Measurements from ENCODE around the gene SPTB.

Gene SPTB

DNA sequence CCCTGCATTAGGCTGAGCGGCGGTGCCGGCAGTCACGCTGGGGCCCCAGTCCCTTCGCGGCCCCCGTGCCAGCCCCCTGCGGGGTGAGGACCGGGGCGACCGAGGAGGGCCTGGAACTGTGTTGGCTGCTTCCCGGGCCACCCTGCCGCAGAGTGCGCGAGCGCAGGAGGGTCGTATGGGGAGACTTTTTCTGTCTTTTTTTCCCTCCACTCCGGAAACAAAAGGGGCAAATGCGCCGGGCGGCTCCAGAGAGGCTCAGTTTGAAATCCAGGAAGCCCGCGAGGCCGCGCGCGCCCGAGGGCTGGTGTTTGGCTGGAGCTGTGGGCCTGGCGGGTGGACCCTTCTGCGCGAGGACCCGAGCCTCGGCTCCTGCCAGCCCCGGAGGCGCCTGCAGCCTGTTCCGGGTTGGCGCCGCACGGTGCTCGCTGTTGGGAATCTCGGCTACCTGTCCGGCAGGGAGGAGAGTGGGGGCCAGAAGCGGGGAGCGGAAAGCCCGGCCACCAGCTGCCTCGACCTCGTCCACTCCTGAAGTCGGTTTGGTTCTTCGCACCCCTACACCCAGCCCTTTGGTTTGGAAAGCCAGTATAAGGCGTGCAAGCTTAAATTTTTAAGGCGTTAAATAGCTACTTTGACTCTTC lies 174.8 kb downstream of the SPTB start:
- TF ChIP-seq, protein P1, sequence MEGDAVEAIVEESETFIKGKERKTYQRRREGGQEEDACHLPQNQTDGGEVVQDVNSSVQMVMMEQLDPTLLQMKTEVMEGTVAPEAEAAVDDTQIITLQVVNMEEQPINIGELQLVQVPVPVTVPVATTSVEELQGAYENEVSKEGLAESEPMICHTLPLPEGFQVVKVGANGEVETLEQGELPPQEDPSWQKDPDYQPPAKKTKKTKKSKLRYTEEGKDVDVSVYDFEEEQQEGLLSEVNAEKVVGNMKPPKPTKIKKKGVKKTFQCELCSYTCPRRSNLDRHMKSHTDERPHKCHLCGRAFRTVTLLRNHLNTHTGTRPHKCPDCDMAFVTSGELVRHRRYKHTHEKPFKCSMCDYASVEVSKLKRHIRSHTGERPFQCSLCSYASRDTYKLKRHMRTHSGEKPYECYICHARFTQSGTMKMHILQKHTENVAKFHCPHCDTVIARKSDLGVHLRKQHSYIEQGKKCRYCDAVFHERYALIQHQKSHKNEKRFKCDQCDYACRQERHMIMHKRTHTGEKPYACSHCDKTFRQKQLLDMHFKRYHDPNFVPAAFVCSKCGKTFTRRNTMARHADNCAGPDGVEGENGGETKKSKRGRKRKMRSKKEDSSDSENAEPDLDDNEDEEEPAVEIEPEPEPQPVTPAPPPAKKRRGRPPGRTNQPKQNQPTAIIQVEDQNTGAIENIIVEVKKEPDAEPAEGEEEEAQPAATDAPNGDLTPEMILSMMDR (IDR thresholded peaks at IDR 0.05; ENCODE audit: borderline replicate concordance, insufficient read depth, low read depth, low read length): no peak
- H3K4me3 ChIP-seq (ENCODE audit: low read depth, low read length): no peak overlapping the region

DNA sequence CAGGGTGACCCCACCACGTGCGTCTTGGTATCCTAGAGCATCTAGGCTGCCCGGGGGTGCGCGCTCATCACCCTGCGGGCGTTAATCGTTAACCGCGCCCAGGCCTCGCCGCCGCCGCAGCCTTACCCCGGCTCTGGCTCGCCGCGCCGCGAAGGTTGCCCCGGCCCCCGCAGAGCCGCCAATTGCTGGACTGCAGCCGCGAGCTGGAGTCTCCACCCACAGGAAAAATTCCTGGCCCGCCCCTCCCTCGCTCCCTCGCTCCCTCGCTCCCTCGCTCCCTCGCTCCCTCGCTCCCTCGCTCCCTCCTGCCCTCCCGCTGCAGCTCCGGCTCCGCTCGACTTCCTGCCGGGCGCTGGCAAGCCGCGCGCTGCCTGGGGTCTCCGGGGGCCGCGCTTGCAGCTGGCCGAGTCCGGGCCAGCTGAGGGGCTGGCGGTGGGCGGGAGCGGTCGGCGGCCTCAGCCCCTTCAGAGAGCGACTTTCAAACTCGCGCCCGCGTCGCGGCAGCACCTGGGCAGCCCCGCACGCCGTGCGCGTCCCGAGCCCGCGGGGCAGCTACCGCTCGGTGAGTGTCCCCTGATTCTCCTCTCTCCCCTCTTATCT lies 175.5 kb downstream of the SPTB start, which contains the start of gene PLEKHG3:
Gene PLEKHG3 (plus strand): TSS at position 282 of the 600 bp plus-strand sequence. CDS start 23,208 bp downstream, outside the sequence.
- no peak within 1 kb of the TSS for H3K4me3 ChIP-seq (ENCODE audit: low read depth, low read length)

DNA sequence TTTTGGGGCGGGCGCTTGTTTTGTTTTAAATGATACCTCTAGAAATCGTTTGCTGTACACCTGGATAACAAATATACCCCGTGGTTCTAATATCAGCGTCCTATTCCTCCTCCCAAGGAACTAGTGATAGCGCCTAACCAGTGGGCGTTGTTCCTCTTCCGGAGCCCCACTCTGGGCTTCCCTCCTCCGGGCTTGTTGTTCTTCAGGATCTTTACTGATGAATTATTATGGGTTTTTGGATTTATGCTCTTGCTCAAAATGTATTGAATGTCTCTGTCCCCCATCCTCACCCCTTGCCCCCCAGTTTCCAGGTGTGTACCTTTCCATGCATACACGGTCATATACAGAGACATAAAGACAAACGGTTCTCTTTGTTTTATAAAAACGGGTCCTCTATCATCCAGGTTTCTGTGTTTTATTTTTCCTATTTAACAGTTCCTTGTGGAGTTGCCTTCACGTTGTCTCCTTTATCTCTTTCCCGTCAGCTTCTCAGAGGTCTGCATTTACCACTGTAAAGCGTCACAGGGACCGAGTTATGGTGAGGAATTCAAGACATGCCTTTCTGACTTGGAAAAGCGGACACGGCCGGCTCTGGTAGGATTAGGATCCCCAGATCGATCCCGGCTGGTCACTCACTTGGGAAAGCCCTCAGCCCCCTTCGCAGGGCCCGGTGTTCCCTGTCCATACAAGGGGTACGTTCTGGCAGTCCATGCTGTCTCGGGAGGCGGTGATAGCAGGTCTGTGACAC lies 176.1 kb downstream of the SPTB start:
- TF ChIP-seq, protein P1 (IDR thresholded peaks at IDR 0.05; ENCODE audit: borderline replicate concordance, insufficient read depth, low read depth, low read length): no peak
- no peak overlapping the region for H3K4me3 ChIP-seq (ENCODE audit: low read depth, low read length)

More for the DNA sequence above, 175.5 kb downstream of the SPTB start, which contains the start of gene PLEKHG3:
- TF ChIP-seq, protein P1 (IDR thresholded peaks at IDR 0.05; ENCODE audit: borderline replicate concordance, insufficient read depth, low read depth, low read length): no peak

DNA sequence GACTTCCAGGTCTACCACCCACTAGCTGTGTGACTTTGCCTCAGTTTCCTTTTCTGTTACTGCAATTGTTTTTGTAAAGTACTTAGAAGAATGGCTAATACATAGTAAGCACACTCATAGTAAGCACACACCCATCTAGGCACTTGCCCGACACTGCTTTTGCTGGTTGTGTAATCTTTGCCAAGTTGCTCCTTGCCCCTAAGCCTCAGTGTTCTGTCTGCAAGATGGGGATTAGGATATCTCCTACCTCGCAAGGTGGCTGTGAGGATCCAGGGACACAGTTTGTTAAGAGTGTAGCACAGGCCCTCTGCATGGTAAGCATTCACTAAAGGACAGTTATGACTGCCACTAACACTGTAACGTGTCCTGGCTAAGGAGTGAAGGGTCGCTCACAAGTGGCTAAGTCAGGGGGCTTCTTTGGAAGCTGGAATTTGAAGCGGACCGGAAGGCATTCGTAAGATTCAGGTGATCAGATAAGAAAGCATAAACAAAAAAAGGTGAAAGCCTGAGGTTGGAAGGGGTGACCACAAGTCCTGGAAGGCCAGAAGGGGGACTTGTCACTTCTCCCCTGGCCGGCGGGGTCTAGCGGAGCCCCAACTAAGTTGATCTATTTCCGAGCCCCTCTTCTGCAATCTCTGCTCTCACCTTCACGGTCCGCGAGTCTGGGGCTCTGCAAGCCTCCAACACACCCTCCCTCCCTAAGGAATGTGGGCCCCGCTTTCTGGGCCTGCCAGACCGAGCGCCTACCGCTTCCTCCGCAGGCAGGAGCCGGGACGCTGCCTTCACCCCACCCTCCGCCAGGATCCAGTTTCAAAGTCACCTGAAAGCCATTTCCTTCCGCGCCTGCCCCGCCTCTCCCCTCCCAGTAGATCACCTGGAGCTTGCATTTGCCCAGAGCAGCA lies 177.0 kb downstream of the SPTB start:
- no peak overlapping the region for H3K4me3 ChIP-seq (ENCODE audit: low read depth, low read length)
- TF ChIP-seq, protein P1 (IDR thresholded peaks at IDR 0.05; ENCODE audit: borderline replicate concordance, insufficient read depth, low read depth, low read length): no peak

DNA sequence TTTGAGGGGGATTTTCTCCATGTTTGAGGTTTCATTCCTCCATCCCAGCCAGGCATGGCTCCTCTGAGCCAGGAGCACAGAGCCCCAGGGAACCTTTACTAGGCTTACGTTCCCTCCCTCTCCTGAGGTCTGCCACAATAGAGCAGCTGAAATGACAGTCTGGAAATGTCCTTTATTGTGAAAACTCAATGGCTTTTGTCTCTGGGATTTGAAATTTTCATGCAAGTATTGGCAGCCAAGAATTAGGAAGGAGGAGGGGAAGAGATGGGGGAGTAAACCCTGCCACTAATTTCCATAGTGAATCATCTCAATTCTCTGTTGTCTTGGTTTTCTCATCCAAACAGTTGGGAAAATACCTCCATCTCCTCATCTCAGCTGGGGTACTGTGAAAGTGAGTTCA lies 178.0 kb downstream of the SPTB start:
- TF ChIP-seq, protein P1 (IDR thresholded peaks at IDR 0.05; ENCODE audit: borderline replicate concordance, insufficient read depth, low read depth, low read length): no peak
- no peak overlapping the region for H3K4me3 ChIP-seq (ENCODE audit: low read depth, low read length)

DNA sequence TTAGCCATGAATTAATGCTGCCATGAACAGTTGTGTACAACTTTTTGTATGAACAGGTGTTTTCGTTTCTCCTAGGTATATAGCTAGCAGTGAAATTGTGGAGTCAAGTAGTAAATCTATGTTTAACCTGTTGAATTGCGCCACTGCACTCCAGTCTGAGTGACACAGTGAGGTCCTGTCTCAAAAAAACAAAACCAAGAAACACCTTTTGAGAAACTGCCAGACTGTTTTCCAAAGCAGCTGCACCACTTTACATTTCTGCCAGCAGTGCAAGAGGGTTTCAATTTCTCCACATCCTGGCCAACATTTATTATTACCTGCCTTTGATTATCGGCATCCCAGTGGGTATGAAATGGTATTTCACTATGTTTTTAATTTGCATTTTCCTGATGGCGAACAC lies 178.8 kb downstream of the SPTB start:
- TF ChIP-seq, protein P1 (IDR thresholded peaks at IDR 0.05; ENCODE audit: borderline replicate concordance, insufficient read depth, low read depth, low read length): no peak

More for the DNA sequence above, 178.8 kb downstream of the SPTB start:
- H3K4me3 ChIP-seq (ENCODE audit: low read depth, low read length): no peak overlapping the region

Measured in GM12875 (cell line).